H1 (cell line): ENCODE results near the gene RCOR2. TPM values are rescaled to one million over a fixed set of nuclear protein-coding genes. Genes with fewer than 3 reads are reported as not detected.

Experiments
- CTCF ChIA-PET: fragments of 300-600 bp; sonication (Branson Sonifier 250); formaldehyde crosslinking; loops from one replicate; lab custom pipeline; 2021; ENCODE audit not compliant: partially characterized antibody; lab: Charles Lee
- POLR2A ChIA-PET: fragments of 300-600 bp; sonication (Branson Sonifier 250); formaldehyde crosslinking; loops from one replicate; lab custom pipeline; 2021; ENCODE audit warnings: inconsistent platforms; ENCODE audit not compliant: partially characterized antibody; lab: Charles Lee
- DNase-seq, 2 experiments: peaks; one replicate each; pipeline versions ENCODE4 v3.0.0 to v3.0.0-alpha.2; 2010 to 2022; ENCODE audit warnings: low spot score in 2 of 2, low read depth in 1 of 2, mixed read lengths in 1 of 2
- FAIRE-seq: peaks from 2 replicates; lab custom pipeline; 2011; peaks lifted over from hg19 to GRCh38; lab: Jason Lieb, UNC
- H2AFZ ChIP-seq: 2 replicates; pipeline ENCODE4 v1.8.1; 2012; ENCODE audit warnings: low read length, inconsistent platforms
- H2AK5ac ChIP-seq: 2 replicates; pipeline ENCODE4 v1.6.1; 2013; ENCODE audit warnings: low read depth, low read length
- H2BK120ac ChIP-seq: replicated peaks from 2 replicates; pipeline ENCODE3; 2013; ENCODE audit warnings: low read depth, low read length, inconsistent platforms
- H2BK12ac ChIP-seq: 2 replicates; pipeline ENCODE4 v1.6.1; 2013; ENCODE audit warnings: low read depth, low read length
- H2BK15ac ChIP-seq: 2 replicates; pipeline ENCODE4 v1.6.1; 2013; ENCODE audit warnings: low read length
- H2BK20ac ChIP-seq: 2 replicates; pipeline ENCODE4 v1.6.1; 2013; ENCODE audit warnings: low read length
- H2BK5ac ChIP-seq: 2 replicates; pipeline ENCODE4 v1.6.1; 2013; ENCODE audit warnings: low read depth, low read length
- H3K14ac ChIP-seq: 2 replicates; pipeline ENCODE4 v1.6.1; 2013; ENCODE audit warnings: inconsistent platforms; ENCODE audit not compliant: insufficient read length
- H3K18ac ChIP-seq: 2 replicates; pipeline ENCODE4 v1.6.1; 2013; ENCODE audit warnings: low read length; ENCODE audit errors: extremely low read depth
- H3K23ac ChIP-seq: 2 replicates; pipeline ENCODE4 v1.6.1; 2013; ENCODE audit warnings: inconsistent platforms; ENCODE audit not compliant: insufficient read length
- H3K23me2 ChIP-seq: 2 replicates; pipeline ENCODE4 v1.6.1; 2013; ENCODE audit warnings: low read depth, low read length
- H3K27ac ChIP-seq: 2 replicates; pipeline ENCODE4 v1.6.1; 2011; ENCODE audit warnings: low read depth, low read length, inconsistent platforms
- H3K27me3 ChIP-seq, 4 experiments: replicated peaks in 1 of 4; 1 replicate in 1 of 4; 2 replicates in 3 of 4; pipeline versions ENCODE4 v1.6.1 to v1.8.1; 2011 to 2013; ENCODE audit warnings: low read length in 3 of 4, mild to moderate bottlenecking in 3 of 4, inconsistent platforms in 2 of 4, mixed read lengths in 2 of 4, moderate library complexity in 1 of 4; ENCODE audit not compliant: control insufficient read depth in 3 of 4, insufficient read depth in 3 of 4; ENCODE audit errors: extremely low read depth in 1 of 4
- H3K36me3 ChIP-seq, 4 experiments: 2 replicates each; pipeline versions ENCODE4 v1.6.1 to v1.8.1; 2011 to 2013; ENCODE audit warnings: mild to moderate bottlenecking in 4 of 4, low read length in 3 of 4, moderate library complexity in 2 of 4, control low read depth in 1 of 4, inconsistent platforms in 1 of 4; ENCODE audit not compliant: insufficient read depth in 4 of 4, control insufficient read depth in 2 of 4
- H3K4ac ChIP-seq: replicated peaks from 2 replicates; pipeline ENCODE3; 2013; ENCODE audit warnings: low read length, low read depth, mixed read lengths, inconsistent platforms; ENCODE audit not compliant: insufficient read length
- H3K4me1 ChIP-seq, 4 experiments: replicated peaks in 1 of 4; 1 replicate in 1 of 4; 2 replicates in 3 of 4; pipeline versions ENCODE4 v1.6.1 to v1.8.1; 2011 to 2013; ENCODE audit warnings: low read length in 3 of 4, inconsistent platforms in 2 of 4, mixed read lengths in 1 of 4; ENCODE audit not compliant: insufficient read depth in 4 of 4, control insufficient read depth in 3 of 4
- H3K4me2 ChIP-seq, 2 experiments: 2 replicates each; pipeline versions ENCODE4 v1.6.1 to v1.8.1; 2011 to 2013; ENCODE audit warnings: low read depth in 2 of 2, low read length in 2 of 2, control low read depth in 1 of 2, inconsistent platforms in 1 of 2, mild to moderate bottlenecking in 1 of 2; ENCODE audit not compliant: insufficient read depth in 1 of 2
- H3K4me3 ChIP-seq, 4 experiments: fragments of 200-600, 300-600 bp in 1 of 4; sonication (generic), shearing (Covaris generic), sonication (Bioruptor Twin) in 1 of 4; 2 replicates each; pipeline versions ENCODE4 v1.5.1 to v1.8.1; 2011 to 2016; ENCODE audit warnings: low read length in 4 of 4, low read depth in 3 of 4, control low read depth in 2 of 4, inconsistent platforms in 2 of 4, mild to moderate bottlenecking in 2 of 4, mixed read lengths in 1 of 4, moderate library complexity in 1 of 4; ENCODE audit not compliant: insufficient read depth in 2 of 4; ENCODE audit errors: extremely low read depth in 1 of 4
- H3K56ac ChIP-seq: replicated peaks from 2 replicates; pipeline ENCODE3; 2013; ENCODE audit warnings: low read depth, mild to moderate bottlenecking, mixed read lengths, low read length, inconsistent platforms; ENCODE audit not compliant: insufficient read length
- H3K79me1 ChIP-seq: 2 replicates; pipeline ENCODE4 v1.6.1; 2013; ENCODE audit warnings: low read depth, low read length, control low read depth
- H3K79me2 ChIP-seq, 2 experiments: 2 replicates each; pipeline versions ENCODE4 v1.6.1 to v1.8.1; 2012 to 2013; ENCODE audit warnings: low read length in 2 of 2, mild to moderate bottlenecking in 2 of 2, inconsistent platforms in 1 of 2; ENCODE audit not compliant: insufficient read depth in 2 of 2, control insufficient read depth in 1 of 2
- H3K9ac ChIP-seq, 4 experiments: replicated peaks in 1 of 4; 1 replicate in 1 of 4; 2 replicates in 3 of 4; pipeline versions ENCODE4 v1.6.1 to v1.8.1; 2011 to 2013; ENCODE audit warnings: low read depth in 3 of 4, low read length in 3 of 4, control low read depth in 2 of 4, mild to moderate bottlenecking in 2 of 4, moderate library complexity in 2 of 4, inconsistent platforms in 1 of 4; ENCODE audit errors: extremely low read depth in 1 of 4
- H3K9me3 ChIP-seq, 2 experiments: 2 replicates each; pipeline versions ENCODE4 v1.6.1 to v1.8.1; 2012 to 2013; ENCODE audit warnings: mild to moderate bottlenecking in 2 of 2, moderate library complexity in 2 of 2, control low read depth in 1 of 2, inconsistent platforms in 1 of 2, low read depth in 1 of 2, low read length in 1 of 2, mixed read lengths in 1 of 2; ENCODE audit not compliant: insufficient read depth in 2 of 2
- H4K20me1 ChIP-seq, 2 experiments: replicated peaks in 1 of 2; 2 replicates each; pipeline versions ENCODE3 to v1.8.1; 2011 to 2013; ENCODE audit warnings: inconsistent platforms in 2 of 2, low read length in 2 of 2, mild to moderate bottlenecking in 1 of 2; ENCODE audit not compliant: insufficient read depth in 2 of 2, control insufficient read depth in 1 of 2
- H4K5ac ChIP-seq: 2 replicates; pipeline ENCODE4 v1.6.1; 2013; ENCODE audit warnings: low read length, low read depth, mixed read lengths, inconsistent platforms; ENCODE audit not compliant: insufficient read length
- H4K8ac ChIP-seq: 2 replicates; pipeline ENCODE4 v1.8.0; 2013; ENCODE audit warnings: mild to moderate bottlenecking, moderate library complexity, low read length, inconsistent platforms; ENCODE audit not compliant: insufficient read depth; ENCODE audit errors: extremely low read depth
- H4K91ac ChIP-seq: replicated peaks from 2 replicates; pipeline ENCODE3; 2013; ENCODE audit warnings: low read length, mixed read lengths, inconsistent platforms; ENCODE audit not compliant: insufficient read length
- CHD1 ChIP-seq: IDR thresholded peaks from 2 replicates; pipeline ENCODE4 v1.6.1; 2012; ENCODE audit warnings: low read depth, low read length, improper control_type of control experiment
- CTCF ChIP-seq, 3 experiments: IDR thresholded peaks; 1 replicate in 2 of 3; 2 replicates in 1 of 3; pipeline versions ENCODE4 v1.5.1 to v1.6.1; 2011; ENCODE audit warnings: low read length in 3 of 3, mild to moderate bottlenecking in 3 of 3, inconsistent platforms in 2 of 3, low read depth in 1 of 3, moderate library complexity in 1 of 3; ENCODE audit not compliant: insufficient read depth in 1 of 3; ENCODE audit errors: control extremely low read depth in 1 of 3
- EP300 ChIP-seq, 2 experiments: IDR thresholded peaks; 1 replicate in 1 of 2; 2 replicates in 1 of 2; pipeline ENCODE4 v1.6.1; 2011 to 2012; ENCODE audit warnings: low read depth in 2 of 2, low read length in 2 of 2, mild to moderate bottlenecking in 2 of 2, borderline replicate concordance in 1 of 2, inconsistent platforms in 1 of 2, moderate library complexity in 1 of 2
- GABPA ChIP-seq: IDR thresholded peaks from 2 replicates; pipeline ENCODE4 v1.6.1; 2011; ENCODE audit warnings: mild to moderate bottlenecking, low read length, moderate library complexity, borderline replicate concordance; ENCODE audit not compliant: insufficient read depth
- JUN ChIP-seq: IDR thresholded peaks from 2 replicates; pipeline ENCODE4 v1.6.1; 2011; ENCODE audit warnings: low read depth, mild to moderate bottlenecking, improper control_type of control experiment, low read length
- NRF1 ChIP-seq: IDR thresholded peaks from 2 replicates; pipeline ENCODE4 v1.6.1; 2011; ENCODE audit warnings: mild to moderate bottlenecking, low read depth, low read length, improper control_type of control experiment
- SIRT6 ChIP-seq: IDR thresholded peaks from one replicate; pipeline ENCODE4 v1.7.1; 2012; ENCODE audit warnings: low read length, inconsistent platforms
- WGBS, 2 experiments: shearing (Covaris generic) in 1 of 2; methylation state at CpG; one replicate each; pipeline versions ENCODE4 v1.1.6 to v1.1.7; 2013 to 2015; ENCODE audit warnings: low lambda C conversion rate in 2 of 2, mixed read lengths in 2 of 2, inconsistent platforms in 1 of 2, low coverage in 1 of 2, missing lambda C conversion rate in 1 of 2; ENCODE audit not compliant: insufficient replicate concordance in 2 of 2, insufficient coverage in 1 of 2, insufficient read length in 1 of 2; ENCODE audit errors: extremely low coverage in 1 of 2, missing lambda C conversion rate in 1 of 2; 5-methylcytosine and 5-hydroxymethylcytosine counted together
- polyA plus RNA-seq, 7 experiments: library from polyadenylated mRNA; depleted of rRNA in 3 of 7; stranded (reverse) in 5 of 7; unstranded in 2 of 7; fragments of >200 nt in 5 of 7; fragments of 200-250 nt in 2 of 7; gene quantifications; 1 replicate in 5 of 7; 2 replicates in 1 of 7; 4 replicates in 1 of 7; pipeline versions ENCODE4 v1.2.1 to v1.2.3, GENCODE V29; 2011 to 2013; ENCODE audit warnings: missing spikeins in 2 of 7, mixed read lengths in 2 of 7
- total RNA-seq: library from RNA; stranded (reverse); fragmentation: NEBNext Ultra II Directional; extraction: Animal tissue kit (Norgen Biotek cat#: 25700); gene quantifications from 2 replicates; pipeline ENCODE4 v1.2.1, GENCODE V29; 2021

RCOR2 gene
- total and polyA plus RNA-seq, 2 of the 8 experiments (the other 6 are each of a cell fraction or from before 2014, with no cell fraction given), result 54.6 to 78.0 TPM

- Histone ChIP-seq H3K23ac (no peak overlapping the region), H3K9me3 (no peaks in the 10 kb centered on the region), H4K5ac (no peak overlapping the region), H3K27me3 (no peaks in the 10 kb centered on the region), H3K4ac (no peak overlapping the region), H2BK15ac (no peak overlapping the region)
- DNase-seq, result no peak
- no peak for TF ChIP-seq SIRT6
- TF ChIP-seq JUN, result no peak
- TF ChIP-seq NRF1, result no peak
- TF ChIP-seq EP300 (IDR thresholded peaks at IDR 0.05; ENCODE audit: borderline replicate concordance in 1 of 2, low read depth in 2 of 2, low read length in 2 of 2), result no peak
- no peak for TF ChIP-seq CTCF (IDR thresholded peaks at IDR 0.05; ENCODE audit: control extremely low read depth in 1 of 3, insufficient read depth in 1 of 3, low read depth in 1 of 3, low read length in 3 of 3)
- no peak for TF ChIP-seq GABPA
- TF ChIP-seq CHD1, result no peak
- TF ChIP-seq, all 59 proteins: peak for 0
- 0 out of 2 replicates have a peak overlapping the region, but pooled peaks have one; percentile 24 for H3K18ac ChIP-seq
- 90% methylated on average over 8 of the region's 8 CpGs; no CpG with 5 or more reads in 1 of the 2 experiments for WGBS, 2 experiments
- H2BK5ac ChIP-seq, result 0 out of 2 replicates have a peak overlapping the region, but pooled peaks have one; percentile 30
- H3K23me2 ChIP-seq, result no peaks in the 10 kb centered on the region
- peaks cover 4 to 25% (median 8%) of the 10 kb centered on the region in 4 experiments for H3K4me1 ChIP-seq
- H4K8ac ChIP-seq, result no peak overlapping the region
- H3K79me2 ChIP-seq, result peaks cover 9 to 93% of the 10 kb centered on the region in 2 experiments; a peak in 3 of 4 replicates
- H3K4me3 ChIP-seq, result no peak overlapping the region
- H2AK5ac ChIP-seq, result no peak overlapping the region
- peaks cover 10% of the 10 kb centered on the region for H3K79me1 ChIP-seq
- H2BK120ac ChIP-seq, result no peak overlapping the region
- FAIRE-seq, result no peak
- no peak overlapping the region for H3K56ac ChIP-seq
- POLR2A ChIA-PET, result interaction anchor here (1.1 to 1.4 kb wide), 3 partner anchors 9 to 40 kb away, joined by 3 to 4 read pairs (median 4); no protein-coding TSS in a partner anchor
- H3K36me3 ChIP-seq, result no peaks in the 10 kb centered on the region
- H2BK12ac ChIP-seq, result no peak overlapping the region
- H3K27ac ChIP-seq, result no peak overlapping the region
- H3K9ac ChIP-seq, result no peak overlapping the region
- H2BK20ac ChIP-seq, result no peak overlapping the region
- no peak overlapping the region for H4K91ac ChIP-seq
- no peak overlapping the region for H3K14ac ChIP-seq
- H3K4me2 ChIP-seq, result no peak overlapping the region
- CTCF ChIA-PET, result interaction anchor here (1.5 to 2.4 kb wide), 4 partner anchors 25 to 40 kb away, joined by 4 to 33 read pairs (median 8); partner anchors contain the start of gene MARK2
- no peak overlapping the region for H2AFZ ChIP-seq
- H4K20me1 ChIP-seq, result peaks cover 16 to 44% of the 10 kb centered on the region in 2 experiments
Observed at GRCh38 chr11:63869683-63870082, 47.3 kb downstream of the RCOR2 start.
